Activated CD8-positive, alpha-beta memory T cell treated with anti-CD3 and anti-CD28 coated beads for 4 hours (primary cell): ENCODE results near the gene MPL.

Experiments
- DNase-seq, 2 donors: peaks; one replicate each; pipeline ENCODE4 v3.0.0-alpha.2; 2020; ENCODE audit warnings: low read depth in 2 of 2

Gene MPL

DNA sequence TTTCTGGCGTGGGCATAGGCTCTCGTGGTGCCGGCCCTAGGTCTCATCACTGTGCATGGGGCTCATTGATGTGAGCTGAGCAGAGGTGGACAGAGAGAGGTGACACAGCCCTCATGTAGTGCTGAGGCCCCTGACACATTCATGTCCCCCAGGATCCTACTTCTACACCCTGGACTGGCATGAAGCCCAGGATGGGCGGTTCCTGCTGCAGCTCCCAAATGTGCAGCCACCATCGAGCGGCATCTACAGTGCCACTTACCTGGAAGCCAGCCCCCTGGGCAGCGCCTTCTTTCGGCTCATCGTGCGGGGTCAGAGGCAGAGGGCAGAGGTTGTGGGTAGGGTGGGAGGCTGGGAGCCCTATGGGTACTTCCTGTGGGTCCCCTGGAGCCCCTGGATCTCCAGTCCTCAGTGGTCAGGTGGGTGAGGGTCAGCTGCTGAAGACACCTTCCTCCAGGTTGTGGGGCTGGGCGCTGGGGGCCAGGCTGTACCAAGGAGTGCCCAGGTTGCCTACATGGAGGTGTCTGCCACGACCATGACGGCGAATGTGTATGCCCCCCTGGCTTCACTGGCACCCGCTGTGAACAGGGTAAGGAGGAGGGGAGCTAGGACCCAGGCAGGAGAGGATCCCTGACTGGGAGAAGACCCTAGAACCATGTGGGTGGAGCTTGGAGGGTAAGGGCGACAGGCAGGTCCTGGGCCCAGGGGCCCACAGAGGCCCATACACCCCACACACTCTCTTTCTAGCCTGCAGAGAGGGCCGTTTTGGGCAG lies 30.7 kb upstream of the MPL start:
- no peak for DNase-seq

DNA sequence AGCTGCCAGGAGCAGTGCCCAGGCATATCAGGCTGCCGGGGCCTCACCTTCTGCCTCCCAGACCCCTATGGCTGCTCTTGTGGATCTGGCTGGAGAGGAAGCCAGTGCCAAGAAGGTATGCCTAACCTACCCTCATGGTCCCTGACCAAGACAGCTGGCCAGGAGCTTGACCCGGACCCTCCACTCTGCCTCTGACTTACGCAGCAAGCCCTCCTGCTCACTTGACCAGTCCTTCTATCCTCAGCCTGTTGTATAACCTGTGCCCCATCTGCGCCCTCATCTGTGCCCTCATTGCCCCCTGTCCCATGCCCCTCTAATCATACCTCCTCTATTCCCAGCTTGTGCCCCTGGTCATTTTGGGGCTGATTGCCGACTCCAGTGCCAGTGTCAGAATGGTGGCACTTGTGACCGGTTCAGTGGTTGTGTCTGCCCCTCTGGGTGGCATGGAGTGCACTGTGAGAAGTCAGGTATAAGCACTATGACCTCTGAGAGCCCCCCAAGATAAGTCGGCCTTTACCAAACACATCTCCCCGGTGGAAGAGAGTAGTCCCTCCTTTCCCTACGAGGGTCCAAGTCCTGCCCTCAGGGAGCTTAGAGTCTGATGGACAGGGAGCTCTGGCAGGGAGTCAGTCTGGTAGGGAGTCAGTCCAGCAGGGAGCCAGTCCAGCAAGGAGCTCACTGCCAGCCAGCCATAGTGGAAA lies 30.0 kb upstream of the MPL start:
- no peak for DNase-seq

GRCh38 chr1:43308635-43309404 lies 28.8 kb upstream of the MPL start:
- no peak for DNase-seq

DNA sequence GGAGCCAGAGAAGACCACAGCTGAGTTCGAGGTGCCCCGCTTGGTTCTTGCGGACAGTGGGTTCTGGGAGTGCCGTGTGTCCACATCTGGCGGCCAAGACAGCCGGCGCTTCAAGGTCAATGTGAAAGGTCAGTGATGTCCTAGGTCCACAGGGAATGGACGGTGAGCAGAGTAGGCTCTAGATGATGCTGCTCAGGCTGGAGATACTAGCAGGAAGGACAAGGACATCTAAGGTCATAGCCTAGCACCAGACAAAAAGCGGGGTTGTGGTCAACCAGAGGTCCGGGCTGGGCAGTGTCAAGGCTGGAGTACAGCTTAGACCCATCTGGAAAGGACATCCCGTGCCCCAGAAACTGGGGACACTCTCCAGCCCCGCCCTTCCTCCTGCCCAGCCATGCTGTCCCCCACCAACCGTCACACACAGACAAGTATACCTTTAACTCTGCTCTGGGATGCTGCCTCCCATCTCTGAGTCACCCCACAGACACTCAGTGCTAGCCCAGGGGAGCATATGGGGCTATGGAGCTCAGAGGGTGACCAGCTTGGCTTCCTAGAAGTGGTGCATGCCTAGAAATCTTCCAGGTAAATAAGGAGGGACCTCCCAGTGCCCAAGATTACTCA lies 28.1 kb upstream of the MPL start:
- DNase-seq: no peak

GRCh38 chr1:43311521-43311920 lies 26.1 kb upstream of the MPL start:
- DNase-seq: no peak

DNA sequence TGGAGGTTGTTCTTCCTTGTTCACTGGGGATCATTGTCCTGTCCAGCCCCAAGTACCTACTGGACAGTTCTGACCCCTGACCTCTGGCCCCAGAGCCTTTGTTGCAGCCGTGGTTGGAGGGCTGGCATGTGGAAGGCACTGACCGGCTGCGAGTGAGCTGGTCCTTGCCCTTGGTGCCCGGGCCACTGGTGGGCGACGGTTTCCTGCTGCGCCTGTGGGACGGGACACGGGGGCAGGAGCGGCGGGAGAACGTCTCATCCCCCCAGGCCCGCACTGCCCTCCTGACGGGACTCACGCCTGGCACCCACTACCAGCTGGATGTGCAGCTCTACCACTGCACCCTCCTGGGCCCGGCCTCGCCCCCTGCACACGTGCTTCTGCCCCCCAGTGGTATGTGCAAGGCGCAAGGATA lies 25.4 kb upstream of the MPL start:
- no peak for DNase-seq

- no peak for DNase-seq
These were observed 24.7 kb upstream of the MPL start for GRCh38 chr1:43312663-43313515.

DNA sequence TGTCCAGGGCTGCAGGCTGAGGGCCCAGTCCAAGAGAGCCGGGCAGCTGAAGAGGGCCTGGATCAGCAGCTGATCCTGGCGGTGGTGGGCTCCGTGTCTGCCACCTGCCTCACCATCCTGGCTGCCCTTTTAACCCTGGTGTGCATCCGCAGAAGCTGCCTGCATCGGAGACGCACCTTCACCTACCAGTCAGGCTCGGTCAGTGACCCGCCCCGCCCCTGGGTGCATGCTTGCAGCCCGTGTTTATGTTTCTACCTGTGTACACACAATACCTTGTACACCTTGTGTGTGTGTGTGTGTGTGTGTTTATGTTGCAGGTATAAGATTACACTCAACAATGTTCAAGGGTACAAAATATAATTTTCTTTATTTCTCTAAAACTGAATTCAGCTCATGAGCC lies 23.8 kb upstream of the MPL start:
- no peak for DNase-seq

DNA sequence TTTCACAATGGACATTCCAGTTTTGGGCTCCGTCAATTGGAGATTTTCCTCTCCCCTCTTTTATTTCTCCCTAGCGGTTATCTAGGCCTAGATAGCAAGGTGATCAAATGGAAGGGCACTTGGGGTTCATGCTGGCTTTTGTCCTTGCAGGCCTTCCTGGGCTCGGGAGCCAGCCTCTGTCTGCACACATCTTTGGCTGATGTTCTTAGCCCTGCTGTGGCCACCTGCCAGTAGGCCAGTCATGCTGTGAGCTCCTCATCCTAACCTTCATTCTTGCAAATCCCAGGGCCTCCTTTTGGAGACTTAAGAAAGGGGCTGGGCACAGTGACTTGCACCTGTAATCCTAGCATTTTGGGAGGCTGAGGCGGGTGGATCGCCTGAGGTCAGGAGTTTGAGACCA lies 23.4 kb upstream of the MPL start:
- no peak for DNase-seq

- DNase-seq: no peak
These were observed 22.1 kb upstream of the MPL start for GRCh38 chr1:43315481-43315880.

- DNase-seq: no peak
These were observed 21.5 kb upstream of the MPL start for GRCh38 chr1:43315963-43316737.

- no peak for DNase-seq
These were observed 20.7 kb upstream of the MPL start for GRCh38 chr1:43316738-43317520.

DNA sequence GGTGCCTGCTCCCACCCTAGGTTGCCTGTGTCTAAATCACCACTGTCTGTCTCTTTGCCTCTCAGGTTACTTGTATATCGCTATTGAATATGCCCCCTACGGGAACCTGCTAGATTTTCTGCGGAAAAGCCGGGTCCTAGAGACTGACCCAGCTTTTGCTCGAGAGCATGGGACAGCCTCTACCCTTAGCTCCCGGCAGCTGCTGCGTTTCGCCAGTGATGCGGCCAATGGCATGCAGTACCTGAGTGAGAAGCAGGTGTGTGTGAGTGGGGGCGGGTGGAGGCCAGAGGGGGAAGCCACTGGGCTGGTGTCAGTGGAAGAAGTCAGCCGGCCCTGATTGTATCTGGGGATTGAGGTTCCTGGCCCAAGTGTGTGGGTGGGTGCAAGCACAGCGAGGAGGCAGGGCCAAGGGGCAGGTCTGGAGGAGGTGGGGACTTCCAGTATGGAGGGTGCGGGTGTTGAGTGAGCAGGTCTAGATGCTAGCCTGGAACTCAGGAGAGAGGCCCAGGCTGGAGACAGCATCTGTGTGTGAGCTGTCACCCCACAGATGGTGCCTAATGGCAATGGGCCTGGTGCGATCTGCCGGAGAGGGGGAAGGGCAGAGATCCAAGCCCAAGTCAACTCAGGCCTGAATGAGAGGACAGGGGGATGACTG lies 19.7 kb upstream of the MPL start:
- DNase-seq: no peak

- DNase-seq: no peak
These were observed 18.8 kb upstream of the MPL start for GRCh38 chr1:43318831-43319230.

GRCh38 chr1:43319288-43319687 lies 18.3 kb upstream of the MPL start:
- DNase-seq: no peak

GRCh38 chr1:43319766-43320165 lies 17.9 kb upstream of the MPL start:
- DNase-seq: no peak

DNA sequence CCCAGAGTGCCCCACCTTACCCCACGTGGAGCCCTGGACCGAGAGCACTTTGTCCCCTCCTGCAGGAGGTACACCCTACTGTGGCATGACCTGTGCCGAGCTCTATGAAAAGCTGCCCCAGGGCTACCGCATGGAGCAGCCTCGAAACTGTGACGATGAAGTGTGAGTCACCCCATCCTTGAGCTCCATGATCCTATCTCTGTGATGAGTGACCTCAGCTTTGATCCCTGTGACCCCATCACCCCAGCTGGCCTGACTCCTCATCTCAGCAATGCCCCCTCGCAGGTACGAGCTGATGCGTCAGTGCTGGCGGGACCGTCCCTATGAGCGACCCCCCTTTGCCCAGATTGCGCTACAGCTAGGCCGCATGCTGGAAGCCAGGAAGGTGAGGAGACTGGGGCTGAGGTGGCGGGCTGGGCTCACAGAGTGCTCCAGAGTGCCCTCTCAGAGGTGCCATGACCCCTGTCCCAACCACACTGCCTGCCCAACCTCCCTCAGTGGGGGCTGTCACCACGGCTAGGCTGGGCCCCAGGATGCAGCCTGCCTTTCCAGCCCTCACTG lies 16.2 kb upstream of the MPL start:
- no peak for DNase-seq

DNA sequence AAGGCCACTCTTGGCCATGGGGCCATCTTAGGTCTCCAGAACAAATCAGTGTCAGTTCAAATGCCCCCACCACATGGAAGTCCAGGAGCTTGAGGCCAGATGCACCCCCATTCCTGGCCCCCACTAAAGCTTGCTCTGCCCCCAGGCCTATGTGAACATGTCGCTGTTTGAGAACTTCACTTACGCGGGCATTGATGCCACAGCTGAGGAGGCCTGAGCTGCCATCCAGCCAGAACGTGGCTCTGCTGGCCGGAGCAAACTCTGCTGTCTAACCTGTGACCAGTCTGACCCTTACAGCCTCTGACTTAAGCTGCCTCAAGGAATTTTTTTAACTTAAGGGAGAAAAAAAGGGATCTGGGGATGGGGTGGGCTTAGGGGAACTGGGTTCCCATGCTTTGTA lies 15.1 kb upstream of the MPL start:
- DNase-seq: no peak

DNA sequence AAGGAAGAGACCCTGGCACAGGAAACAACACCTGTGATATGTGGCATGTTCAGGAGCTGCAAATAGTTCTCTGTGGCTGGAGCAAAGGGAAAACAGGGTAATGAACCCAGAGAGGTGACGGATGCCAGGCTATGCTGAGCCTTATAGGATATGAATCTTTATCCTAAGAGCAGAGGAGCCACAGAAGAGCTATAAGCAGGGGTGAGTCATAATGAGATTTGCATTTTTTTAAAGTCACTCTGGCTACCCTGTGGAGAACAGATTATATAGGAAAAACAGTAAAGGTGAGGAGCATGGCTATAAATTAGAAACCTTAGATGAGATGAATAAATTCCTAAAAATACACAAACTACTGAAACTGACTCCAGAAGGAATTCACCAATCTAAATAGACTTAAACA lies 12.8 kb upstream of the MPL start:
- DNase-seq: no peak
